Keratinocyte (primary cell): Measurements from ENCODE around the gene NDEL1.

Experiments used
- EZH2 ChIP-seq: IDR thresholded peaks from one replicate; pipeline ENCODE4 v1.6.1; 2012; ENCODE audit warnings: inconsistent platforms, mild to moderate bottlenecking, low read length, moderate library complexity
- TF ChIP-seq, protein P1 (sequence below), 3 experiments: IDR thresholded peaks in 1 of 3; conservative IDR thresholded peaks in 1 of 3; optimal IDR thresholded peaks in 1 of 3; 2 replicates in 2 of 3; 3 replicates in 1 of 3; pipeline versions ENCODE3 to v1.5.1; 2011; ENCODE audit warnings: low read length in 3 of 3, mild to moderate bottlenecking in 3 of 3, moderate library complexity in 2 of 3, control low read depth in 1 of 3, inconsistent platforms in 1 of 3; ENCODE audit not compliant: insufficient read depth in 2 of 3; ENCODE audit errors: extremely low read depth in 1 of 3

GRCh38 chr17:8466873-8467272, 31.2 kb downstream of the NDEL1 start:
- TF ChIP-seq, protein P1, sequence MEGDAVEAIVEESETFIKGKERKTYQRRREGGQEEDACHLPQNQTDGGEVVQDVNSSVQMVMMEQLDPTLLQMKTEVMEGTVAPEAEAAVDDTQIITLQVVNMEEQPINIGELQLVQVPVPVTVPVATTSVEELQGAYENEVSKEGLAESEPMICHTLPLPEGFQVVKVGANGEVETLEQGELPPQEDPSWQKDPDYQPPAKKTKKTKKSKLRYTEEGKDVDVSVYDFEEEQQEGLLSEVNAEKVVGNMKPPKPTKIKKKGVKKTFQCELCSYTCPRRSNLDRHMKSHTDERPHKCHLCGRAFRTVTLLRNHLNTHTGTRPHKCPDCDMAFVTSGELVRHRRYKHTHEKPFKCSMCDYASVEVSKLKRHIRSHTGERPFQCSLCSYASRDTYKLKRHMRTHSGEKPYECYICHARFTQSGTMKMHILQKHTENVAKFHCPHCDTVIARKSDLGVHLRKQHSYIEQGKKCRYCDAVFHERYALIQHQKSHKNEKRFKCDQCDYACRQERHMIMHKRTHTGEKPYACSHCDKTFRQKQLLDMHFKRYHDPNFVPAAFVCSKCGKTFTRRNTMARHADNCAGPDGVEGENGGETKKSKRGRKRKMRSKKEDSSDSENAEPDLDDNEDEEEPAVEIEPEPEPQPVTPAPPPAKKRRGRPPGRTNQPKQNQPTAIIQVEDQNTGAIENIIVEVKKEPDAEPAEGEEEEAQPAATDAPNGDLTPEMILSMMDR (optimal IDR thresholded peaks at IDR 0.05 in 1 of 3, IDR thresholded peaks at IDR 0.05 in 1 of 3, conservative IDR thresholded peaks at IDR 0.05 in 1 of 3; ENCODE audit: extremely low read depth in 1 of 3, insufficient read depth in 2 of 3, low read length in 3 of 3): no peak
- no peak for TF ChIP-seq EZH2
